NCI-H2107 (cell line): ENCODE measurements around the gene MZT2A.
"Not testable (repeated sequence)": the region's sequence is repeated elsewhere in the genome, so short reads cannot be mapped to it uniquely, and the experiment has no call there.

Experiments
- DNase-seq: peaks from one replicate; lab custom pipeline; 2025; lab: John Stamatoyannopoulos, UW

The MZT2A gene

GRCh38 chr2:131451265-131451949 lies 40.8 kb downstream of the MZT2A start:
- not testable (repeated sequence) for DNase-seq

- not testable (repeated sequence) for DNase-seq
These were observed 44.2 kb downstream of the MZT2A start for GRCh38 chr2:131447981-131448380.

- no peak for DNase-seq
These were observed 46.3 kb downstream of the MZT2A start for GRCh38 chr2:131445896-131446295.

DNA sequence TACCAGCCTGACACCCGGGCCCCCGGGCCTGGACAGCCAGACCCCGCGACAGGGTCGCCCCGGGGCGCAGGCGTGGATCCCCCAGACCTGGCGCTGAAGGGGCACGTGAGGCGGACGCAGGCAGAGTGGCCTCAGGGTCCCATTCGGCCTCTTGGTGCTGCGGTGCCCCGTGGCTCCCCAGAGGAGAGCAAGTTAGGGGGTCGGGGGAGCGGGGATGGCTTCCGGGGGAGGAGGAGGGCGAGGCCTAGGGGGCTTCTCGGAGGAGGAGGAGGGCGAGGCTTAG lies 46.7 kb downstream of the MZT2A start:
- not testable (repeated sequence) for DNase-seq

DNA sequence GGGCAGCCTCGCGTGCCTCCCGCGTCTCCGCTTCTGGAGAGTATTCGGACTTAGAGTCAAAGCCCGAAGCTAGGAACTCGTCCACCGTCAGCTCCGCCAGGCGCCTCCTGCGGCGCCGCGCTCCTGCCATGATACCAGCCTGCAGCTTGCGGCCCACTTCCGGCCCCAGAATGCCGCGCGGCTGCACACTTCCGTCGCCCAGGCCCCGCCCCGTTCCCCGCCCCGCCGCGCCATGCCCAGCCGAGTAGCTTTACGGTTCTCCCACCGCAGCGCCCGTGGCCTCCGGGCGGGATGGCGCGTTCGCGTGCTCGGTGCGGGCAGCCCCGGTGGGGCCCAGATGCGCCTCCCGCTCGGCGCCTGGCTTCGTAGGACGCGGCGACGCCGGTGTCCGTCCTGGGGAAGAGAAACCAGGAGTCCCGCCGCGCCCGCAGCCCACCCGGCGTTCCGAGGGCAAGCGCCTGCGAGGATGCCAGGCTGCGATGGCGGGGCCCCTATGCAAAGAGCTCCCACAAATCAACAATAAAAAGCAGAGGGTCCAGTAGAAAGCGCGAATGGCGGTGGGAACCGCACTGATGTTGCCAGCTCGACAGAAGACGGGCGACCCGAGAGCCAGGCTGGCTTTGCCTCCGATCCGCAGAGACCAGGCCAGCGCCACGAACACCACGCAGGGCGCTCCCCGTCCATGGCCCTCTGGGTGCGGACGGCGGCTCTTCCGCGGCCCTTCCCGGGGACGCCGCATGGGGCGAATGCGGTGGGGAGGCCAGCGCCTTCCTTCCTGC lies 47.3 kb downstream of the MZT2A start:
- not testable (repeated sequence) for DNase-seq

- not testable (repeated sequence) for DNase-seq
These were observed 51.3 kb downstream of the MZT2A start for GRCh38 chr2:131440742-131441468.
